Head of caudate nucleus (tissue), 42 donors: ENCODE measurements around the gene GIMAP2.
"Not testable (repeated sequence)": the region's sequence is repeated elsewhere in the genome, so short reads cannot be mapped to it uniquely, and the experiment has no call there.

Experiments
- DNase-seq, 42 donors: peaks; one replicate each; pipeline versions ENCODE4 v3.0.0 to v3.0.0-alpha.2; 2020 to 2021; ENCODE audit warnings: mixed read lengths in 7 of 42
- intact Hi-C: fragments of 100-400 bp; cut with DNase I; formaldehyde crosslinking; loops from one replicate; pipeline ENCODE4 v1.15.0; 2022

The GIMAP2 gene

GRCh38 chr7:150671798-150672585, 13.5 kb upstream of the GIMAP2 start:
- DNase-seq, intact Hi-C loops: not testable (repeated sequence)

- no peak for DNase-seq
- intact Hi-C loops: no loop called here
Observed at GRCh38 chr7:150675714-150676113, 9.8 kb upstream of the GIMAP2 start.

GRCh38 chr7:150676276-150676675, 9.2 kb upstream of the GIMAP2 start:
- DNase-seq, intact Hi-C loops: not testable (repeated sequence)

DNA sequence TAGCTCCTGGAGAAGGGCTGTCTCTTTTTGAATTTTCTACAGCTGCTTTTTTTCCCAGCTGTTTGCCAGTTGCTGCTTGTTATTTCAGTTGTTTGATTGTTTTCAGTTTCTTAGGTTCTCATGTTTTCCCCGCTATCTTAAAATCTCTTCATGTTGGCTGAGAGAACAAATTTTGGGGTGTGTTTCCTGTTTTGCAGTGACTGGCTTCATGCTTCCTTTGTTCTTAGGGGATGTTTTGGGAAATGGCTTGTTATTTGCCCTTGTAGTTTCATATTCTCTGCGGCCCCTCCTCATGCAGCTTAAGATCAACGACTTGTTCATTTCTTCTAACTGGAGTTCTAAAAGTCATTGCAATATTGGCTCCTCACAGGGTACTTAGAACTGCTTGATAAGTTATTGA, 8.7 kb upstream of the GIMAP2 start:
- DNase-seq: not testable (repeated sequence)

GRCh38 chr7:150678601-150679000, 6.9 kb upstream of the GIMAP2 start:
- intact Hi-C loops, DNase-seq: not testable (repeated sequence)

More for the DNA sequence above, 8.7 kb upstream of the GIMAP2 start:
- intact Hi-C loops: not testable (repeated sequence)

GRCh38 chr7:150680364-150680763, 5.1 kb upstream of the GIMAP2 start:
- DNase-seq, intact Hi-C loops: not testable (repeated sequence)

- DNase-seq: no peak
- intact Hi-C loops: no loop called here
Observed at GRCh38 chr7:150686030-150686631, 625 bp downstream of the GIMAP2 start.

- no peak for DNase-seq
- intact Hi-C loops: no loop called here
Observed at GRCh38 chr7:150688630-150689029, 3.1 kb downstream of the GIMAP2 start.

DNA sequence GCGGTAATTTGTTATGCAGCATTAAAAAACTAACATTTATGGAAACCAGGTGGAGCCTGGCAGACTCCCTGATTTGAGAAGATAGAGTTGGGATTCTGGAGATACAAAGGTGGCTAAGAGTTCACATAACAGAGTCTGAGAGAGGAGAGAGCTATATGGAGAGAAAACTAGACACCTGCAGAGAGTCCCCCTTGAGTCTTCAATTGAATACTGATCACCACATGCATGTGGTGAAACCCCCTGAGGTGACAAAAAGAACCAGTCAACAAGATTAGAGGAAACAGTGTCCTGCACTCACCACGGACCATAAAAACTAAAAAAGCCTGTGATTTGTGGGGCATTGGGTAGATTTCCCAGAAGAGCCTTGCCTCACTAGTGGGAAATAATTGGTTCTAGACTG, 10.1 kb downstream of the GIMAP2 start:
- no peak for DNase-seq
- intact Hi-C loops: no loop called here

- no peak for DNase-seq
- intact Hi-C loops: no loop called here
Observed at GRCh38 chr7:150703209-150703608, 17.7 kb downstream of the GIMAP2 start.

DNA sequence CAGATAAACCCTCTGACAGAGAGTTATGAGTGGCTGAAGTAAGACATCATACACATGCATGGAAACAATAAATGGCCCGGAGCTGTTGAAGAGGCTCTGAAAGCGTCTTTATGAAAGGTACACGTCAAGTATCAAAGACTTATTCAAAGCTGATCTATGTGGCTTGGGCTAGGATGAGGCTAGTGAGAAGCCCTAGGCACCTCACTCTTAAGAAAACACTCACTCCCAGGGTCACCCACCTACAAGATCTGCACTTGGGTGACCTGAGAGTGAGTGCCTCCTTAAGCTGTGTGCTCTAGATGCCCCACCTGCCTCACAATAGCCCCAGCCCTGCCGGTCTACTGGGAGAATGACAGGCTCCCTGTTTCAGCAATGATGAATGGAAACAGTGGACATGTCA, 29.8 kb downstream of the GIMAP2 start:
- DNase-seq: no peak
- intact Hi-C loops: no loop called here

DNA sequence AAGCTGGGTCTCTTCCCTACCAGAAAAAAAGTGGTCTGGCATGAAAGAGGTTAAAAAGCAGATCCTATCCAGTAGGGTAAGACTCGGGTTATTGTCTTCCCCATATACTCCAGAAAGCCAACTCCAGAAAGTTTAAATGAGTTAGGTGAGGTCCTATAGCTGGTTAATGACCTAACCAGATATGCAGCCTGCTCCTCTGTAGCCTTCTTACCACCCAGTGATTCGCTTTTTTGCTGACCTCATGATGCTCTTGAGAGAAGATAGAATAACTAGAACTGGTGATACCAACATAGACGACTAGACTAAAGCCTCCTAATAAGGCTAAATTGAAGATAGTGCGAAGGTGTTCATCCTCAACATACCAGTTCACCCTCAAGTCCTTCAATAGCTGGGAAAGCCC, 30.2 kb downstream of the GIMAP2 start:
- intact Hi-C loops: no loop called here

GRCh38 chr7:150716368-150716767, 30.9 kb downstream of the GIMAP2 start, which contains the start of gene GIMAP1:
Gene GIMAP1 (plus strand): TSS chr7:150716613. CDS start chr7:150719048, 2,435 bp downstream.
- intact Hi-C loops: no loop called here
- DNase-seq: peak in 9 of 42 donors; percentile 14 to 47 (median 23)

More for the DNA sequence above, 30.2 kb downstream of the GIMAP2 start:
- DNase-seq: no peak

DNA sequence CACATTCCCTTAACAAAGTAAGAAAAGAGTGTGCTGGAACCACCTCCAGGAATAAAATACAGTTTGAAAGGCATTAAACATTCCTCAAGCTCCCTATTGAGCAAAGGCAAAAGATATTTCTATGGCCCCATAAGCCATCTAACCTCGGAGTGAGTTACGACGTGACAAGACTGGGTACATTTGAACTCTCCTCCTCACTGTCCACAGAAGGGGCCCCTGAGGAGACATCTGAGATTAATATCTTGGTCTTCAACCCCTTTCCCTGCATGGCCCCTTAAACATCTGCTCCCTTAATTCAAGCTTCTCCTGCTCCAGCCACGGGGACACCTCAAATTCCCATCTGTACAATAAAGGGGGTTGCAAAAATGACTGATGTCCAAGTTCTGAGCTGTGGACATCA, 31.4 kb downstream of the GIMAP2 start:
- no peak for DNase-seq
- intact Hi-C loops: no loop called here

- intact Hi-C loops: no loop called here
- DNase-seq: no peak
Observed at GRCh38 chr7:150717814-150718420, 32.4 kb downstream of the GIMAP2 start.

DNA sequence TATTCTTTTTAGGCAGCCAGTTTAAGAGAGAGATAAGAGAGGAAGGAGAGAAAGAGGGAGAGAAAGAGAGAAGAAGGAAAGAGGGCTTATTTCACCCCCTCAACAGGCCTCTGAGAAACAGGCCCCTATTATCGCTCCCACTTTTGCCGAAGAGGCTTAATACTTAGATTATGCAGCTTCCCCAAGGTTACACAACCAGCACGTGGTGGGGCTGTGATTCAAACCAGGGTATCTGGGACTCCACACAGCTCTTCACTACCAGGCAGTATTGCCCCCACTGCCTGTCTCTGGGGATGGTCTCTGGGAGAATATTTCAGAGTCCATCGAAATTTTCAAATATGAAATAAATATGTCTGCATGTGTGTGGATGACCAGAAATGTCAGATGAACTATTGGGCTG, 33.9 kb downstream of the GIMAP2 start:
- intact Hi-C loops: no loop called here
- peak in 2 of 42 donors; percentile 19 to 28 for DNase-seq

- intact Hi-C loops: no loop called here
- DNase-seq: no peak
Observed at GRCh38 chr7:150719960-150720891, 34.7 kb downstream of the GIMAP2 start.

GRCh38 chr7:150721970-150722373, 36.5 kb downstream of the GIMAP2 start:
- no peak for DNase-seq
- intact Hi-C loops: no loop called here

DNA sequence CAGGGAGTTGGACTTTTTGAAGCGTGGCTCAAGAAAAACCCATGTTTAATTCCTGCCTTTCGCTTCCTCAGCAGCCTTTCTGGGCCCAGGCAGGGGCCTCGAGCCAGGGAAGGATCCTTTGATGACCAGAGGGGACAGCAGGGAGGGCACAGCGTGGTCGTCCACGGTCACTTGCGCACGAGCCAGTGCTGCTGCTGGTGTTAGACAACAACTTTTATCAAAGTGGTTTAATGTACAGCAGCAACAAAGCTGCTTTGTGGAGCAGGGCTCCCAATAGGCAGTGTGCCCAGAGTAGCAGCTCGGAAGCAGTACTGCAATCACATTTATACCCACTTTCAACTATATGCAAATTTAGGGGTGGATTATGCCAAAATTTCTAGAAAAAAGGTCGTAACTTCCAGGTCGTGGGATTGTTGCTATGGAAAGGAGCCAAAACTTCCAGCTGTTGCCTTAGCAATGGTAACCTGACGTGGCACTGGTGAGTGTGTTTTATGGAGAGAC, 37.0 kb downstream of the GIMAP2 start:
- intact Hi-C loops: no loop called here
- peak in 7 of 42 donors; percentile 26 to 47 (median 32) for DNase-seq
